ENCODE data around the gene MRC2.

DNA sequence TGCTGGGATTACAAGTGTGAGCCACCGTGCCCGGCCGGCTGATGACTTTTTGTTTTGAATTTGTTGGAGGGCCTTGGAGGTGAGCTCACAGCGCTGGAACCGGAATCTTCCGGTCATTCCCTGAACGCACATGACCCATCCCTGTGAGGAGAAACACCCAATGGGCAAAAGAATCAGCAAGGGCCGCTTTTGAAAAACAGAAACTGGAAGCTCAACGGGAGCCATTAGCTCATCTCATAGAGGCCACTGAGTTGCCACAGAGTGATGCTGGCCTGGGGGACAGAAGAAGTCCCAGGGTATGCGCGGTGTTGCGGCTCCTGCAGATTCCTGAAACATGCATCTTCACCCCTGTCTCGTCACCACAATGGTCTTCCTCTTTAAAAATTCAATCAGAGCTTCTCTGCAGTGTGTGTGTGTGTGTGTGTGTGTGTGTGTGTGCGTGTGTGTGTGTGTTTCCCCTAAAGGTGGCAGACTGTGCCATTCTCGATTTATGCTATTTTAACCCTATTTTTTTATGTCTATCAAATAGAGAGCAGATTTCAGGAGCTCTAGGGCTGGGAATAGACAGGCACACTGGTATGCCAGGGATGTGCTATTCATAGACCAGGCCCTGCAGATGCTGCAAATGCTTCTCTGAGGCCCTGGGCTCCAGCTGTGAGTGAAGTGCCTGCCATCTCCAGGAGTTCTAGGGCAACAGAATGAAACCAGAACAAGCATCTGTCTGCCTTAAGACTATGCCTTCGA lies 112.3 kb downstream of the MRC2 start:
- TF ChIP-seq, protein P1, sequence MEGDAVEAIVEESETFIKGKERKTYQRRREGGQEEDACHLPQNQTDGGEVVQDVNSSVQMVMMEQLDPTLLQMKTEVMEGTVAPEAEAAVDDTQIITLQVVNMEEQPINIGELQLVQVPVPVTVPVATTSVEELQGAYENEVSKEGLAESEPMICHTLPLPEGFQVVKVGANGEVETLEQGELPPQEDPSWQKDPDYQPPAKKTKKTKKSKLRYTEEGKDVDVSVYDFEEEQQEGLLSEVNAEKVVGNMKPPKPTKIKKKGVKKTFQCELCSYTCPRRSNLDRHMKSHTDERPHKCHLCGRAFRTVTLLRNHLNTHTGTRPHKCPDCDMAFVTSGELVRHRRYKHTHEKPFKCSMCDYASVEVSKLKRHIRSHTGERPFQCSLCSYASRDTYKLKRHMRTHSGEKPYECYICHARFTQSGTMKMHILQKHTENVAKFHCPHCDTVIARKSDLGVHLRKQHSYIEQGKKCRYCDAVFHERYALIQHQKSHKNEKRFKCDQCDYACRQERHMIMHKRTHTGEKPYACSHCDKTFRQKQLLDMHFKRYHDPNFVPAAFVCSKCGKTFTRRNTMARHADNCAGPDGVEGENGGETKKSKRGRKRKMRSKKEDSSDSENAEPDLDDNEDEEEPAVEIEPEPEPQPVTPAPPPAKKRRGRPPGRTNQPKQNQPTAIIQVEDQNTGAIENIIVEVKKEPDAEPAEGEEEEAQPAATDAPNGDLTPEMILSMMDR (conservative IDR thresholded peaks at IDR 0.05; ENCODE audit: low read length), result no peak
- no peak for TF ChIP-seq EZH2phosphoT487 (IDR thresholded peaks at IDR 0.05; ENCODE audit: borderline replicate concordance)

Data from Loucy (cell line).